Measurements from ENCODE around the gene TUBA3E.
"Not testable (repeated sequence)": the region's sequence is repeated elsewhere in the genome, so short reads cannot be mapped to it uniquely, and the experiment has no call there.

TUBA3E gene

GRCh38 chr2:130160838-130161705 lies 37.2 kb downstream of the TUBA3E start:
- not testable (repeated sequence) for DNase-seq

GRCh38 chr2:130160131-130160530 lies 38.1 kb downstream of the TUBA3E start:
- DNase-seq = no peak

- DNase-seq = not testable (repeated sequence)
These were observed 38.9 kb downstream of the TUBA3E start for GRCh38 chr2:130159376-130159775.

GRCh38 chr2:130158631-130159030 lies 39.6 kb downstream of the TUBA3E start:
- no peak for DNase-seq

- not testable (repeated sequence) for DNase-seq
These were observed 40.3 kb downstream of the TUBA3E start for GRCh38 chr2:130157825-130158514.

- not testable (repeated sequence) for DNase-seq
These were observed 40.9 kb downstream of the TUBA3E start for GRCh38 chr2:130157354-130157753.

- DNase-seq = no peak
These were observed 41.6 kb downstream of the TUBA3E start for GRCh38 chr2:130156624-130157004.

GRCh38 chr2:130155956-130156623 lies 42.1 kb downstream of the TUBA3E start:
- DNase-seq = not testable (repeated sequence)

GRCh38 chr2:130154773-130155765 lies 43.2 kb downstream of the TUBA3E start:
- no peak for DNase-seq

GRCh38 chr2:130154423-130154770 lies 43.8 kb downstream of the TUBA3E start:
- DNase-seq = not testable (repeated sequence)

GRCh38 chr2:130153721-130154422 lies 44.4 kb downstream of the TUBA3E start:
- DNase-seq = not testable (repeated sequence)

- DNase-seq = no peak
These were observed 45.2 kb downstream of the TUBA3E start for GRCh38 chr2:130152816-130153595.

GRCh38 chr2:130152136-130152815 lies 46.0 kb downstream of the TUBA3E start:
- DNase-seq = not testable (repeated sequence)

GRCh38 chr2:130151145-130151512 lies 47.1 kb downstream of the TUBA3E start:
- DNase-seq = not testable (repeated sequence)

GRCh38 chr2:130150181-130151144 lies 47.8 kb downstream of the TUBA3E start:
- no peak for DNase-seq

- not testable (repeated sequence) for DNase-seq
These were observed 49.7 kb downstream of the TUBA3E start for GRCh38 chr2:130148515-130148914.

GRCh38 chr2:130145006-130145414 lies 53.2 kb downstream of the TUBA3E start, which contains the start of gene CCDC74B:
Gene CCDC74B, minus strand, starts transcription at chr2:130145112. Its CDS starts 116 bp downstream, at chr2:130144996.
- DNase-seq = peak; percentile 69

- DNase-seq = not testable (repeated sequence)
These were observed 54.8 kb downstream of the TUBA3E start for GRCh38 chr2:130143266-130144039.
